Hepatocyte (in vitro differentiated cells): Measurements from ENCODE around the gene NR1D1.
A peak's percentile ranks its signal among the peaks of the same experiment; 100 is the strongest.

Experiments used
- EZH2 ChIP-seq: fragments of 200-600 bp; sonication (generic); IDR thresholded peaks from 2 replicates; pipeline ENCODE4 v1.6.1; 2016; ENCODE audit warnings: antibody characterized with exemption, mild to moderate bottlenecking, borderline replicate concordance
- EZH2phosphoT487 ChIP-seq: fragments of 200-600 bp; sonication (generic); IDR thresholded peaks from one replicate; pipeline ENCODE4 v1.6.1; 2018; ENCODE audit warnings: antibody characterized with exemption, mild to moderate bottlenecking, low read depth, moderate library complexity; ENCODE audit not compliant: unreplicated experiment, severe bottlenecking
- TF ChIP-seq, protein P1 (sequence below): fragments of 200-600 bp; sonication (generic); IDR thresholded peaks from 2 replicates; pipeline ENCODE4 v1.5.1; 2016; ENCODE audit warnings: antibody characterized with exemption, mild to moderate bottlenecking; ENCODE audit not compliant: poor library complexity

DNA sequence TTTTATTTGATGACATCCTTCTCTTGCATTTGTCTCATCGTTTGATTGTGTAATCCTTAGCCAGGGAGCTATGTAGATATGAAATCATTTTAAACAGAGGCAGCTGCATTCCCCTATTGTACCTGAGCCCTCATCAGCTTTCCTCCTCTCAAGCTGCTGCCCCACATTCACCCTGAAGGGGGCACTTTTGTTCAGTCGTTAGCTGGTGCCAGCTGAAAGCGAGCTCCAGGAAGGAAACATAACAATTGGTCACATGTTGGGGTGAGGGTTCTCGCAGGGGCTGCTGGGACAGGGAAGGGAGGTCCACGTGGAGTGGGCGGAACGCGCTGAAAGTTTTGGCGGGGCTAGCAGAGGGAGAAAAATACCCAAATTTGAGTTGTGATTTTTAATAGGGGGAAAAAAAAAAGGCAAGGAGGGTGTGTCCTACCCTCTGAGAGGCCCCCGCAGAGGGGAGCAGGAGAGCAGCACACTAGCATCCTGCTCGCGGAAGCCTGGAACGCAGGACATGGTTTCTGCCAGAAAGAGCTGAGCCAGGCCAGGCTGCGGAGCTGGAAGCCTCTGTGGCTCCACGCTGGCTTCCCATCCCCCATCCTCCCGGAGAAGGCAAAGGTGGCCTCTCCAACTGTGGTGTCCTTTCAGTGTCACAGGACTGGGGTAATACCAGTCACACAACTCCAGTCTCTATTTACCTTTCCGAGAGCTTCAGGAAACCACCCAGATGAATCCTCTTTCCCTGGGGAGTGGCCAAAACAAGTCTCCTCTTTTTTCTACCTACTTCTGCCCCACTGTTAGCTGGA lies 12.9 kb upstream of the NR1D1 start:
- TF ChIP-seq, protein P1, sequence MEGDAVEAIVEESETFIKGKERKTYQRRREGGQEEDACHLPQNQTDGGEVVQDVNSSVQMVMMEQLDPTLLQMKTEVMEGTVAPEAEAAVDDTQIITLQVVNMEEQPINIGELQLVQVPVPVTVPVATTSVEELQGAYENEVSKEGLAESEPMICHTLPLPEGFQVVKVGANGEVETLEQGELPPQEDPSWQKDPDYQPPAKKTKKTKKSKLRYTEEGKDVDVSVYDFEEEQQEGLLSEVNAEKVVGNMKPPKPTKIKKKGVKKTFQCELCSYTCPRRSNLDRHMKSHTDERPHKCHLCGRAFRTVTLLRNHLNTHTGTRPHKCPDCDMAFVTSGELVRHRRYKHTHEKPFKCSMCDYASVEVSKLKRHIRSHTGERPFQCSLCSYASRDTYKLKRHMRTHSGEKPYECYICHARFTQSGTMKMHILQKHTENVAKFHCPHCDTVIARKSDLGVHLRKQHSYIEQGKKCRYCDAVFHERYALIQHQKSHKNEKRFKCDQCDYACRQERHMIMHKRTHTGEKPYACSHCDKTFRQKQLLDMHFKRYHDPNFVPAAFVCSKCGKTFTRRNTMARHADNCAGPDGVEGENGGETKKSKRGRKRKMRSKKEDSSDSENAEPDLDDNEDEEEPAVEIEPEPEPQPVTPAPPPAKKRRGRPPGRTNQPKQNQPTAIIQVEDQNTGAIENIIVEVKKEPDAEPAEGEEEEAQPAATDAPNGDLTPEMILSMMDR: peak; percentile 96
- TF ChIP-seq EZH2 (no peak), EZH2phosphoT487 (no peak)
